Stomach (tissue), 4 donors: ENCODE data around the gene NCEH1.

Experiments used
- EP300 ChIP-seq: sonication (generic); formaldehyde crosslinking; IDR thresholded peaks from one replicate; pipeline ENCODE4 v1.6.1; 2017; ENCODE audit warnings: antibody characterized with exemption
- POLR2A ChIP-seq, 4 donors: fragments of 450-650 bp; IDR thresholded peaks; one replicate each; pipeline ENCODE4 v1.6.1; 2016; ENCODE audit warnings: antibody characterized with exemption in 4 of 4, control low read depth in 2 of 4, mild to moderate bottlenecking in 1 of 4, moderate library complexity in 1 of 4
- POLR2AphosphoS5 ChIP-seq, 3 donors: sonication (generic); formaldehyde crosslinking; IDR thresholded peaks; one replicate each; pipeline ENCODE4 v1.6.1; 2016; ENCODE audit warnings: antibody characterized with exemption in 3 of 3
- TF ChIP-seq, protein P1 (sequence below), 7 experiments: fragments of 450-650 bp in 4 of 7; fragments of 200-600 bp in 3 of 7; sonication (generic) in 3 of 7; IDR thresholded peaks; one replicate each; pipeline ENCODE4 v1.5.1; 2016 to 2019; ENCODE audit warnings: antibody characterized with exemption in 7 of 7, control low read depth in 2 of 7, mild to moderate bottlenecking in 1 of 7

DNA sequence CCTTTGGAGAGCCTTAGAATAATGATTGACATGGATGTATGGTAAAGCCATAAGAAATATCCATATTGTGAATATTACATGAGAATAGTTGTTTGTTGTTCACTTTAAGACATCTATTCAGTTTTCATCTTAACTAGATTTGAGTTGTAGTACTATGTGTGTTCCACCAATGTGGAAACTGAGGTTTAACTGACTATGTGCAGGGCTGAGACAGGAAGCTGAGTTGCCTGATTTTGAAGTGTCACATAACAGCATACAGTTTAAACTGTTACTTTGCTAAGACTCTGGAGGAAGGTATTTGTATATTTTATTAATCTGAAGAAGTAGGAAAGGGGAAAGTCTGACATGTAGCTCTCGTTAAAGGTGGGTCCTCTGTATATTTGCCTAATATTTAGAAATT is 41.8 kb upstream of the NCEH1 start:
- TF ChIP-seq POLR2A (IDR thresholded peaks at IDR 0.05) (no peak), EP300 (no peak), POLR2AphosphoS5 (IDR thresholded peaks at IDR 0.05) (no peak)
- TF ChIP-seq, protein P1, sequence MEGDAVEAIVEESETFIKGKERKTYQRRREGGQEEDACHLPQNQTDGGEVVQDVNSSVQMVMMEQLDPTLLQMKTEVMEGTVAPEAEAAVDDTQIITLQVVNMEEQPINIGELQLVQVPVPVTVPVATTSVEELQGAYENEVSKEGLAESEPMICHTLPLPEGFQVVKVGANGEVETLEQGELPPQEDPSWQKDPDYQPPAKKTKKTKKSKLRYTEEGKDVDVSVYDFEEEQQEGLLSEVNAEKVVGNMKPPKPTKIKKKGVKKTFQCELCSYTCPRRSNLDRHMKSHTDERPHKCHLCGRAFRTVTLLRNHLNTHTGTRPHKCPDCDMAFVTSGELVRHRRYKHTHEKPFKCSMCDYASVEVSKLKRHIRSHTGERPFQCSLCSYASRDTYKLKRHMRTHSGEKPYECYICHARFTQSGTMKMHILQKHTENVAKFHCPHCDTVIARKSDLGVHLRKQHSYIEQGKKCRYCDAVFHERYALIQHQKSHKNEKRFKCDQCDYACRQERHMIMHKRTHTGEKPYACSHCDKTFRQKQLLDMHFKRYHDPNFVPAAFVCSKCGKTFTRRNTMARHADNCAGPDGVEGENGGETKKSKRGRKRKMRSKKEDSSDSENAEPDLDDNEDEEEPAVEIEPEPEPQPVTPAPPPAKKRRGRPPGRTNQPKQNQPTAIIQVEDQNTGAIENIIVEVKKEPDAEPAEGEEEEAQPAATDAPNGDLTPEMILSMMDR (IDR thresholded peaks at IDR 0.05), result no peak
